ENCODE results near the gene DNAH14. TPM values are rescaled to one million over a fixed set of nuclear protein-coding genes. Genes with fewer than 3 reads are reported as not detected.
"Not testable (repeated sequence)": the region's sequence is repeated elsewhere in the genome, so short reads cannot be mapped to it uniquely, and the experiment has no call there.

DNAH14 gene
- total RNA-seq, 1 donor from 2014 or later, result 4.8 TPM

- DNase-seq (ENCODE audit: low read depth in 2 of 2), result no peak
These were observed 8.1 kb upstream of the DNAH14 start for GRCh38 chr1:224921354-224921753.

DNA sequence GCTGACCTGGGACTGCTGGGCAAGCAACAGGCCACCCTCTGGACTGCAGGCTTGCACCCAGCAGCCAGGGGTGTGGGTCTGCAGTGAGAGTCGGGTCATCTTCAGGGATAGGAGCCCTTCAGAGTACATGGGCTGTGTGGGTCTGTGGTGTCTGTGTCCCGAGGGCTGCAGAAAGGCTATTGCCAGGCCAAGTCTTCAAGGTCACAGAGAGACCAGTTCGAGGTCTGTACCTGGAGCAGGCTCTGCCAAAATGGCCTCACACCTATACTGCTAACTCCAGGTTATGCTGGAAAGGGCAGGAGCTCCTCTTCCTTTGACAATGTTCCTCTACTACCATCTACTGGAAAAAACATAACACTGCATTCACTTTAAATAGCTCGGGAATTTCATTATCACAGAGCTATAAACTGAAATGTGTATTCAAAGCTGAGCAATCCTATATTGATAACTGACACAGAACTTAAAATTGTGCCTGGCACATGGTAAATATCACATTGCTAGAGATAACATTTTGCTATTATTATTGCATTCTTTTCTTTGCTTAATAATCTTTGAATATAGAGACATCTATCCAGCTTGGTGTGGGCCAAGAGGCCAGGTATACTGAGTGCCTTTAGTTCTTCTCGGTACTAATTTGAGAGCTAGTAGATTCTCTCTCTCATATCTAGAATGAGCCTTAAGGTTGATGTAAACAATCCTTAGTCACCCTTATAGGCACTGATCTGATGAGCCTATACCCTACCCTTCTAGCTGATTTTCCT lies 6.9 kb upstream of the DNAH14 start:
- DNase-seq (ENCODE audit: low read depth in 2 of 2), result peak; percentile 42 to 49

- no peak for DNase-seq (ENCODE audit: low read depth in 2 of 2)
These were observed 5.7 kb upstream of the DNAH14 start for GRCh38 chr1:224923726-224924125.

DNA sequence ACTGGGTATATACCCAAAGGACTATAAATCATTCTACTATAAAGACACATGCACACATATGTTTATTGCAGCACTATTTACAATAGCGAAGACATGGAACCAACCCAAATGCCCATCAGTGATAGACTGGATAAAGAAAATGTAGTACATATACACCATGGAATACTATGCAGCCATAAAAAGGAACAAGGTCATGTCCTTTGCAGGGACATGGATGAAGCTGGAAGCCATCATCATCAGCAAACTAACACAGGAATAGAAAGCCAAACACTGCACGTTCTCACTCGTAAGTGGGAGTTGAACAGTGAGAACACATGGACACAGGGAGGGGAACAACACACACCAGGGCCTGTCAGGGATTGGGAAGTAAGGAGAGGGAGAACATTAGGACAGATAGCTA lies 1.8 kb upstream of the DNAH14 start:
- DNase-seq (ENCODE audit: low read depth in 2 of 2), result not testable (repeated sequence)

DNA sequence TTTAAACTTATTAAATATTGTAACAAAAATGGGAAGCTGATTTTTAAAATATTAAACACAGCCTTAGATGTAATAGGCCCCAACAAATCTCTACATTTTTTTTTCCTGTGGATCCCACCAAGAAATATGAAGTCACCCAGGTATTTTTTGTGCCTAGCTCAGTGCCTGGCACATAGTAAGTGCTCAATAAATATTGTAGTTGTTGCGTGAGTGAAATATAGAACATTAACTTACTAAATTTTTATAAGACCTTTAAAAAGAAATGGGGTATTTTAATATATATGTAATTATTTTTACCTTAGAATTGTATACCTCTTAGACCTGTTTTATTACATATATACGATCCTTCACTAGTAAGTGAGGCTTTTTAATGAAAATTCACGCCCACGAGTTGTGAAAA lies 569 bp upstream of the DNAH14 start:
- no peak for DNase-seq (ENCODE audit: low read depth in 2 of 2)

- no peak for DNase-seq (ENCODE audit: low read depth in 2 of 2)
These were observed 2.1 kb downstream of the DNAH14 start for GRCh38 chr1:224931605-224932004.

DNA sequence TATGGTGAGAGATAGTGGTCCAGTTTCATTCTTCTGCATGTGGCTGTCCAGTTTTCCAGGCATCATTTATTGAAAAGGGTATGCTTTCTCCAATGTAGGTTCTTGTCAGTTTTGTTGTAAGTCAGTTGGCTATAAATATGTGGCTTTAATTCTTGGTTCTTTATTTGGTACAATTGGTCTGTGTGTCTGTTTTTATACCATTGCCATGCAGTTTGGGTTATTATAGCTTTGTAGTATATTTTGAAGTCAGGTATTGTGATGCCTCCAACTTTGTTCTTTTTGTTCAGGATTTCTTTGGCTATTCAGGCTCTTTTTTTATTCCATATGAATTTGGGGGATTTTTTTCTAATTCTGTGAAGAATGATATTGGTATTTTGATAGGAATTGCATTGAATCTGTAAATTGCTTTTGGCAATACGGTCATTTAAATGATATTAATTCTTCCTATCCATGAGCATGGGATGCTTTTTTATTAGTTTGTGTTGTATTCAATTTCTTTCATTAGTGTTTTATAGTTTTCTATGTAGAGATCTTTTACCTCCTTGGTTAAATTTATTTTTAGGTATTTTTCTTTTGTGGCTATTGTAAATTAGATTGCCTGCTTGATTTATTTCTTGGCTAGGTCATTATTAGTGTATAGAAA lies 3.3 kb downstream of the DNAH14 start:
- no peak for DNase-seq (ENCODE audit: low read depth in 2 of 2)

DNA sequence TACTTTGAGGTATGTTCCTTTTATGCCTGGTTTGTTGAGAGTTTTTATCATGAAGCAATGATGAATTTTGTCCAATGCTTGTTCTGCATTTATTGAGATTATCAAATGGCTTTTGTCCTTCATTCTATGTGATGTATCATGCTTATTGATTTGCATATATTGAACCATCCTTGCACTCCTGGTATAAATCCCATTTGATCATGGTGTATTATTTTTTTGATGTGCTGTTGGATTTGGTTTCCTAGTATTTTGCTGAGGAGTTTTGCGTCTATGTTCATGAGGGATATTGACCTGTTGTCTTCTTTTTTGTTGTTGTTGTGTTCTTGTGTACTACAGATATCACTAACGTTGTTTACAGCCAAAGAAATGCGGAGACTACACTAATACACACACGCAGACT lies 4.1 kb downstream of the DNAH14 start:
- no peak for DNase-seq (ENCODE audit: low read depth in 2 of 2)

DNA sequence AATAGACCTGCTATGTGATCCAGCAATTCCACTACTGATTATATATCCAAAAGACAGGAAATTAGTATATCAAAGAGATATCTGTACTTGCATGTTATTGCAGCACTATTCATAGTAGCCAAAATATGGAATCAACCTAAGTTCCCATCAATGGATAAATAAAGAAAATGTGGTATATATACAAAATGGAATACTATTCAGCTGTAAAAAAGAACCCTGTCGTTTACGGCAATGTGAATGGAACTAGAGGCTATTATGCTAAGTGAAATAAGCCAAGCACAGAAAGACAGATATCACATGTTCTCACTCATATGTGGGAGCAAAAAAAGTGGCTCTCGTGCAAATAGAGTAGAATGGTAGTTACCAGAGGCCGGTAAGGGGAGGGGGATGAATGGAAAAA lies 9.2 kb downstream of the DNAH14 start:
- no peak for DNase-seq (ENCODE audit: low read depth in 2 of 2)

- DNase-seq (ENCODE audit: low read depth in 2 of 2), result no peak
These were observed 10.5 kb downstream of the DNAH14 start for GRCh38 chr1:224939844-224940425.

- DNase-seq (ENCODE audit: low read depth in 2 of 2), result not testable (repeated sequence)
These were observed 11.3 kb downstream of the DNAH14 start for GRCh38 chr1:224940735-224941134.

- DNase-seq (ENCODE audit: low read depth in 2 of 2), result not testable (repeated sequence)
These were observed 16.3 kb downstream of the DNAH14 start for GRCh38 chr1:224945651-224946348.

DNA sequence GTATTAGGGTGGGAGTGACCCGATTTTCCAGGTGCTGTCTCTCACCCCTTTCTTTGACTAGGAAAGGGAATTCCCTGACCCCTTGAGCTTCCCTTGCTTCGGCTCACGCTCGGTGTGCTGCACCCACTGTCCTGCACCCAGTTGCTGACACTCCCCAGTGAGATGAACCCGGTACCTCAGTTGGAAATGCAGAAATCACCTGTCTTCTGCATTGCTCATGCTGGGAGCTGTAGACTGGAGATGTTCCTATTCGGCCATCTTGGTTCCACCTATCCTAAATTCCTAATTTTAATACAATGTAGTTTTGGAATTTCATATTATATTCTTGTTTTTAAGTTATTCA lies 16.8 kb downstream of the DNAH14 start:
- not testable (repeated sequence) for DNase-seq (ENCODE audit: low read depth in 2 of 2)

GRCh38 chr1:224957696-224958095 lies 28.2 kb downstream of the DNAH14 start:
- DNase-seq (ENCODE audit: low read depth in 2 of 2), result no peak

- no peak for DNase-seq (ENCODE audit: low read depth in 2 of 2)
These were observed 29.0 kb downstream of the DNAH14 start for GRCh38 chr1:224958490-224958889.

DNA sequence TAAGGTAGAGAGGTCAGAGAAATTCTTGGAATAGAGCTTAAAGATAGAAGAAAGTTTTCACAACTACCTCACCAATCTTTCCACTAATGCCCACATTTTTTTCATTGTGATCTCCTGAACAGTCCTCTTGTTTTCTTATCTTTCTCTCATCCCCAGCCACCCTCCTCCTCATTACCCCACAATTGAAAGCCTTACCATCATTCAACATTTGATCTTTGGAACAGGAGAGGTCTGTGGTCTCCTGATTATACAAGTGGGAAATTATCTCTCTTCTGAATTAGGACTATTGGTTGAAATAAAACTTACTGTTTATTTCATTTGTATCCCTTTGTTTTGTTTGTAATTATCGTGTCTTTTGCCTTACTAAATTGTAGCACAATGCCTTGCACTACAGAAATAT lies 29.6 kb downstream of the DNAH14 start:
- no peak for DNase-seq (ENCODE audit: low read depth in 2 of 2)

- DNase-seq (ENCODE audit: low read depth in 2 of 2), result no peak
These were observed 30.2 kb downstream of the DNAH14 start for GRCh38 chr1:224959656-224960055.

DNA sequence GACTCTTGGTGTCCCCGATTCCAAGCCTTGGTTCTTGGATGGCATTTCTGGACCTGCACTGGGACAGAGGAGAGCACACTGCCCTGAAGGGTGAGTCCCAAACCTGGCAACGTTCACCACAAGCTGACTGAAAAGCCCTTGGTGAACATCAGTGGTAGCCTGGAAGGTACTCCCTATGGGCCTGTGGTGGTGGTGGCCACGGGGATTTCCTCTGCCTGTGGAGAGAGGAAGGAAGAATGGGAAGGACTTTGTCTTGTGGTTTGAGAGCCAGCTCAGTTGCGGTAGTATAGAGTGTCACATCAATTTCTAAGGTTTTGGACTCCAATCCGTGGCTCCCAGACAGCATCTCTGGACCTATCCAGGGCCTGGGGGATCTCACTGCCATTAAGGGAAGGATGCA lies 50.7 kb downstream of the DNAH14 start:
- no peak for DNase-seq (ENCODE audit: low read depth in 2 of 2)

GRCh38 chr1:224981922-224982354 lies 52.5 kb downstream of the DNAH14 start:
- DNase-seq (ENCODE audit: low read depth in 2 of 2), result not testable (repeated sequence)

- DNase-seq (ENCODE audit: low read depth in 2 of 2), result no peak
These were observed 58.6 kb downstream of the DNAH14 start for GRCh38 chr1:224988042-224988441.

GRCh38 chr1:224989615-224990014 lies 60.1 kb downstream of the DNAH14 start:
- DNase-seq (ENCODE audit: low read depth in 2 of 2), result no peak

- not testable (repeated sequence) for DNase-seq (ENCODE audit: low read depth in 2 of 2)
These were observed 62.1 kb downstream of the DNAH14 start for GRCh38 chr1:224991550-224991949.

Measured in lung microvascular endothelial cell (primary cell).